Peyer's patch (tissue), 4 donors: ENCODE results near the gene BUD23. TPM values are rescaled to one million over a fixed set of nuclear protein-coding genes. Genes with fewer than 3 reads are reported as not detected.

Experiments
- DNase-seq, 3 donors: peaks; one replicate each; pipeline ENCODE4 v3.0.0-alpha.2; 2017 to 2019
- H3K27ac ChIP-seq, 4 donors: fragments of 200-600 bp; sonication (generic); one replicate each; pipeline ENCODE4 v1.5.1; 2016 to 2019
- H3K27me3 ChIP-seq, 2 donors: fragments of 200-600 bp; sonication (generic); one replicate each; pipeline ENCODE4 v1.5.1; 2019
- H3K36me3 ChIP-seq, 3 donors: fragments of 200-600 bp; sonication (generic); one replicate each; pipeline ENCODE4 v1.5.1; 2016 to 2019
- H3K4me1 ChIP-seq, 4 donors: fragments of 200-600 bp; sonication (generic); one replicate each; pipeline ENCODE4 v1.5.1; 2016 to 2019
- H3K4me3 ChIP-seq, 4 donors: fragments of 200-600 bp; sonication (generic); 1 replicate in 3 of 4; 2 replicates in 1 of 4; pipeline ENCODE4 v1.5.1; 2016 to 2019; ENCODE audit warnings: mild to moderate bottlenecking in 1 of 4
- H3K9me3 ChIP-seq, 4 donors: fragments of 200-600 bp; sonication (generic); one replicate each; pipeline ENCODE4 v1.5.1; 2016 to 2019; ENCODE audit warnings: mild to moderate bottlenecking in 1 of 4
- CTCF ChIP-seq, 6 experiments: fragments of 450-650 bp in 4 of 6; fragments of 200-600 bp in 2 of 6; sonication (generic) in 1 of 6; IDR thresholded peaks; one replicate each; pipeline ENCODE4 v1.5.1; 2017 to 2019; ENCODE audit warnings: antibody characterized with exemption in 6 of 6, mild to moderate bottlenecking in 3 of 6, moderate library complexity in 1 of 6
- POLR2A ChIP-seq, 2 donors: fragments of 450-650 bp; IDR thresholded peaks; one replicate each; pipeline ENCODE4 v1.5.1; 2017; ENCODE audit warnings: antibody characterized with exemption in 2 of 2, mild to moderate bottlenecking in 2 of 2, moderate library complexity in 2 of 2
- small RNA-seq, 2 donors: library from RNA; depleted of rRNA; stranded (forward); fragments of <200 nt; gene quantifications; one replicate each; pipeline ENCODE3, GENCODE V24; 2016
- total RNA-seq, 4 donors: library from RNA; depleted of rRNA; stranded (reverse); fragments of >200 nt; gene quantifications; one replicate each; pipeline ENCODE4 v1.1.0, GENCODE V29; 2016

The BUD23 gene
- total RNA-seq, 4 donors from 2014 or later, result 34.5 to 48.7 (median 44.1) TPM

- Histone ChIP-seq H3K4me1 (peaks cover 0 to 19% (median 5%) of the 10 kb centered on the region in 4 donors), H3K4me3 (peak overlapping the region in 2 of 4 donors; percentile 23 to 33), H3K27ac (peak overlapping the region in 3 of 4 donors; percentile 82 to 95 (median 93)), H3K27me3 (no peaks in the 10 kb centered on the region), H3K36me3 (no peaks in the 10 kb centered on the region), H3K9me3 (no peaks in the 10 kb centered on the region)
- DNase-seq, result peak; percentile 80 to 98 (median 96)
- peak in 1 of 6 experiments; percentile 11 for TF ChIP-seq CTCF (IDR thresholded peaks at IDR 0.05)
- peak in 1 of 2 donors; percentile 71 for TF ChIP-seq POLR2A (IDR thresholded peaks at IDR 0.05)
These were observed 59.6 kb downstream of the BUD23 start for GRCh38 chr7:73742753-73743641.

GRCh38 chr7:73746378-73746777 lies 63.0 kb downstream of the BUD23 start:
- Histone ChIP-seq H3K36me3 (no peaks in the 10 kb centered on the region), H3K4me1 (peaks cover 0 to 18% (median 3%) of the 10 kb centered on the region in 4 donors), H3K27me3 (no peaks in the 10 kb centered on the region), H3K27ac (no peak overlapping the region), H3K9me3 (no peaks in the 10 kb centered on the region), H3K4me3 (no peak overlapping the region)
- no peak for DNase-seq
- TF ChIP-seq POLR2A (IDR thresholded peaks at IDR 0.05) (no peak), CTCF (IDR thresholded peaks at IDR 0.05) (no peak)

Small RNAs within 50 kb of the gene (small RNA-seq; reads per million reads assigned to genes)
- 0 reads per million in 2 donors for gene MIR4284
- 0 reads per million in 2 donors for gene RN7SL265P

Other genes with a start within 250 kb of the BUD23 start
- 1 to 10 TPM in 2 of 4 donors, under 1 TPM in 1, not detected in 1; 0.88 to 3.8 (median 1.2) TPM for gene FZD9, start 249.8 kb upstream of the BUD23 start, total RNA-seq
- 100 to 1,000 TPM in 1 of 4 donors, 10 to 100 TPM in 3; 38.6 to 162 (median 52.6) TPM for gene BAZ1B, start 161.3 kb upstream of the BUD23 start, total RNA-seq
- gene BCL7B, start 125.9 kb upstream of the BUD23 start, total RNA-seq, result 10 to 100 TPM; 63.5 to 73.4 (median 70.6) TPM
- 10 to 100 TPM; 35.6 to 61.9 (median 46.1) TPM for gene TBL2, start 105.0 kb upstream of the BUD23 start, total RNA-seq
- gene MLXIPL, start 59.1 kb upstream of the BUD23 start, total RNA-seq, result 100 to 1,000 TPM; 114 to 465 (median 293) TPM
- 1 to 10 TPM in 3 of 4 donors, not detected in 1; 1.1 to 6.3 (median 5.0) TPM for gene VPS37D, start 15.8 kb upstream of the BUD23 start, total RNA-seq
- gene DNAJC30, start 144 bp upstream of the BUD23 start, total RNA-seq, result 1 to 10 TPM; 1.7 to 8.1 (median 5.6) TPM
- gene STX1A, start 36.1 kb downstream of the BUD23 start, total RNA-seq, result 10 to 100 TPM in 3 of 4 donors, 1 to 10 TPM in 1; 5.6 to 27.3 (median 23.3) TPM
- gene ABHD11, start 55.2 kb downstream of the BUD23 start, total RNA-seq, result 100 to 1,000 TPM in 2 of 4 donors, 10 to 100 TPM in 2; 65.9 to 156 (median 98.5) TPM
- gene CLDN3, start 86.7 kb downstream of the BUD23 start, total RNA-seq, result 100 to 1,000 TPM in 3 of 4 donors, 10 to 100 TPM in 1; 55.3 to 944 (median 831) TPM
- 100 to 1,000 TPM in 3 of 4 donors, 10 to 100 TPM in 1; 83.3 to 551 (median 450) TPM for gene CLDN4, start 147.4 kb downstream of the BUD23 start, total RNA-seq
- gene METTL27, start 158.9 kb downstream of the BUD23 start, total RNA-seq, result 10 to 100 TPM in 2 of 4 donors, 1 to 10 TPM in 2; 2.1 to 20.4 (median 11.7) TPM
- not detected for gene TMEM270, start 177.6 kb downstream of the BUD23 start, total RNA-seq